Heart left ventricle (tissue), 13 donors: ENCODE measurements around the gene UBA5.

ENCODE experiments used
- CTCF ChIP-seq, 12 donors: fragments of 200-600 bp; sonication (generic) in 4 of 12; IDR thresholded peaks; one replicate each; pipeline versions ENCODE4 v1.5.0 to v1.8.0; 2018 to 2022; ENCODE audit warnings: antibody characterized with exemption in 12 of 12, mild to moderate bottlenecking in 5 of 12
- POLR2A ChIP-seq, 2 donors: fragments of 450-650 bp; IDR thresholded peaks; one replicate each; pipeline ENCODE4 v1.6.1; 2017; ENCODE audit warnings: antibody characterized with exemption in 2 of 2, mild to moderate bottlenecking in 2 of 2, moderate library complexity in 2 of 2
- donor health status: ischemic (EF 13 %, LVEDD 7.1; RV severe dilation, severe dysfunction).
- donor health status: DM: no; HTN: yes; CAD: no.
- donor health status: DM: no; HTN: no; CAD: no.
- donor health status: ischemic (EF 25% LVEDD 6.9; RV normal size, moderate dysfunction).
- donor health status: ischemic (EF 25% LVEDD 5.7; RV mildly dilated, moderate dysfunction).
- donor health status: ischemic (EF 35%, LVEDD 5.7; RV mildly dilated, moderate dysfunction).
- donor health status: nonischemic (EF 11% LVEDD 7.7; RV severe dilation, severe dysfunction).
- donor health status: DM: yes; HTN: yes; CAD: no.
- donor health status: PGD.
- donor health status: ischemic (EF 29% LVEDD 5.4; RV normal size, mild dysfunction).
- donor health status: nonischemic (EF 23%, LVEDD 6.1; RV moderate dilation, normal function).

GRCh38 chr3:132657869-132658747 is 2.0 kb upstream of the UBA5 start:
- TF ChIP-seq CTCF (IDR thresholded peaks at IDR 0.05) (no peak), POLR2A (IDR thresholded peaks at IDR 0.05) (no peak)
